Right lobe of liver (tissue), 6 donors: ENCODE measurements around the gene HNRNPA0. TPM values are rescaled to one million over a fixed set of nuclear protein-coding genes. Genes with fewer than 3 reads are reported as not detected.

Experiments used
- ATAC-seq, 4 donors: fragments of 200-7000 bp; cut with Tn5 transposase; one replicate each; pipeline ENCODE4 v1.9.1; 2020; ENCODE audit warnings: mild to moderate bottlenecking in 4 of 4, moderate library complexity in 4 of 4
- DNase-seq, 3 donors: peaks; one replicate each; pipeline ENCODE4 v3.0.0-alpha.2; 2020
- H3K27ac ChIP-seq, 3 donors: fragments of 200-600 bp; one replicate each; pipeline ENCODE4 v1.8.0; 2022
- H3K27me3 ChIP-seq, 2 donors: fragments of 200-600 bp; one replicate each; pipeline ENCODE4 v1.8.0; 2022
- H3K36me3 ChIP-seq, 4 donors: fragments of 200-600 bp; sonication (generic) in 1 of 4; one replicate each; pipeline versions ENCODE4 v1.5.1 to v1.8.0; 2017 to 2022; ENCODE audit warnings: control low read depth in 1 of 4
- H3K4me1 ChIP-seq, 4 donors: fragments of 200-600 bp; sonication (generic) in 1 of 4; one replicate each; pipeline versions ENCODE4 v1.5.1 to v1.8.0; 2017 to 2022; ENCODE audit warnings: control low read depth in 1 of 4
- H3K4me3 ChIP-seq, 3 donors: fragments of 200-600 bp; one replicate each; pipeline ENCODE4 v1.8.0; 2022
- H3K9me3 ChIP-seq, 4 donors: fragments of 200-600 bp; sonication (generic) in 1 of 4; one replicate each; pipeline versions ENCODE4 v1.5.1 to v1.8.0; 2017 to 2022; ENCODE audit warnings: control low read depth in 1 of 4
- POLR2A ChIP-seq: fragments of 450-650 bp; IDR thresholded peaks from one replicate; pipeline ENCODE4 v1.6.1; 2017; ENCODE audit warnings: antibody characterized with exemption, mild to moderate bottlenecking
- WGBS: methylation state at CpG from one replicate; pipeline ENCODE4 v1.1.6; 2018; ENCODE audit warnings: low coverage, low lambda C conversion rate; ENCODE audit not compliant: insufficient coverage; ENCODE audit errors: missing lambda C conversion rate; 5-methylcytosine and 5-hydroxymethylcytosine counted together
- intact Hi-C, 2 donors: fragments of 100-400 bp; cut with DNase I; formaldehyde crosslinking; loops; one replicate each; pipeline versions ENCODE4 v1.11.2 to v1.14.1; 2022
- total RNA-seq, 6 experiments: library from RNA; depleted of rRNA in 2 of 6; stranded (reverse); fragments of >200 nt in 2 of 6; fragmentation: NEBNext Ultra II Directional in 3 of 6; extraction: Animal tissue kit (Norgen Biotek cat#: 25700) in 3 of 6; gene quantifications; one replicate each; pipeline versions ENCODE4 v1.1.0 to v1.2.4, GENCODE V29; 2016 to 2023
- TF ChIP-seq, protein P1 (sequence below), 4 donors: fragments of 200-600 bp in 3 of 4; fragments of 450-650 bp in 1 of 4; IDR thresholded peaks; one replicate each; pipeline versions ENCODE4 v1.5.1 to v1.8.0; 2016 to 2022; ENCODE audit warnings: antibody characterized with exemption in 4 of 4, mild to moderate bottlenecking in 2 of 4
- donor health status: DM: no; HTN: yes; CAD: no.
- donor health status: DM: no; HTN: no; CAD: no.
- donor health status: DM: no; HTN: no; CAD: no.
- donor health status: DM: no; HTN: yes; CAD: no.
- donor health status: DM: no; HTN: yes; CAD: no.

HNRNPA0 gene
- total RNA-seq, 6 experiments from 2014 or later, result 3.6 to 9.8 (median 8.1) TPM

- TF ChIP-seq POLR2A, result no peak
- TF ChIP-seq, protein P1, sequence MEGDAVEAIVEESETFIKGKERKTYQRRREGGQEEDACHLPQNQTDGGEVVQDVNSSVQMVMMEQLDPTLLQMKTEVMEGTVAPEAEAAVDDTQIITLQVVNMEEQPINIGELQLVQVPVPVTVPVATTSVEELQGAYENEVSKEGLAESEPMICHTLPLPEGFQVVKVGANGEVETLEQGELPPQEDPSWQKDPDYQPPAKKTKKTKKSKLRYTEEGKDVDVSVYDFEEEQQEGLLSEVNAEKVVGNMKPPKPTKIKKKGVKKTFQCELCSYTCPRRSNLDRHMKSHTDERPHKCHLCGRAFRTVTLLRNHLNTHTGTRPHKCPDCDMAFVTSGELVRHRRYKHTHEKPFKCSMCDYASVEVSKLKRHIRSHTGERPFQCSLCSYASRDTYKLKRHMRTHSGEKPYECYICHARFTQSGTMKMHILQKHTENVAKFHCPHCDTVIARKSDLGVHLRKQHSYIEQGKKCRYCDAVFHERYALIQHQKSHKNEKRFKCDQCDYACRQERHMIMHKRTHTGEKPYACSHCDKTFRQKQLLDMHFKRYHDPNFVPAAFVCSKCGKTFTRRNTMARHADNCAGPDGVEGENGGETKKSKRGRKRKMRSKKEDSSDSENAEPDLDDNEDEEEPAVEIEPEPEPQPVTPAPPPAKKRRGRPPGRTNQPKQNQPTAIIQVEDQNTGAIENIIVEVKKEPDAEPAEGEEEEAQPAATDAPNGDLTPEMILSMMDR (IDR thresholded peaks at IDR 0.05), result no peak
- no peak overlapping the region for H3K27ac ChIP-seq
- ATAC-seq (no peak), DNase-seq (no peak)
- H3K9me3 ChIP-seq, result no peaks in the 10 kb centered on the region
- no peaks in the 10 kb centered on the region for H3K27me3 ChIP-seq
- intact Hi-C loops, result loop anchor here in 1 of 2 donors (5.0 kb wide), 1 partner anchor 63 kb away; no protein-coding TSS in a partner anchor
- H3K4me1 ChIP-seq, result peaks cover 0 to 46% (median 4%) of the 10 kb centered on the region in 4 donors
- H3K36me3 ChIP-seq, result no peaks in the 10 kb centered on the region
- H3K4me3 ChIP-seq, result no peak overlapping the region
Measured at GRCh38 chr5:137730336-137730735, 23.8 kb downstream of the HNRNPA0 start.

DNA sequence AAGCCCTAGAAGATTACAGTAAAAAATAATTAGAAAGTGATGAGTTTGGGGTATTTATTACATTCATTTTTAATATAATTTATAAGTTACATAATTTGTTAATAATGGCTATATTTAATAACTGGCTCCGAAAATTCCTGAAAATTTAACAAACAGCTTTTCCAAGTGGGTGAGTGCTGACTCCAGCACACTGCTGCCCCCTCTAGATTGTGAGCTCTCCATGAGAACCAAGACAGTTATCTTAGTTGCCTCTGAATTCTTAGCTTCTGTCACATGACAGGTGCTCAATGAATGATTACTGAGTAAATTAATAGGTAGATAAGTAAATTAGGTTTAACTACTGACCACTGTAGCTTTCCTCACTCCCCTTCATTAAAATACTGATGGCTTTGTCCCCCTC, 26.1 kb downstream of the HNRNPA0 start:
- Histone ChIP-seq H3K4me1 (peaks cover 0 to 39% (median 0%) of the 10 kb centered on the region in 4 donors), H3K27ac (no peak overlapping the region), H3K4me3 (no peak overlapping the region), H3K27me3 (no peaks in the 10 kb centered on the region), H3K36me3 (no peaks in the 10 kb centered on the region), H3K9me3 (no peaks in the 10 kb centered on the region)
- DNase-seq (no peak), ATAC-seq (no peak)
- intact Hi-C loops, result no loop called here
- TF ChIP-seq POLR2A, result no peak
- TF ChIP-seq, protein P1 (IDR thresholded peaks at IDR 0.05), result peak in 1 of 4 donors; percentile 7
- WGBS, result 100% methylated on average over 1 of the region's 1 CpG

DNA sequence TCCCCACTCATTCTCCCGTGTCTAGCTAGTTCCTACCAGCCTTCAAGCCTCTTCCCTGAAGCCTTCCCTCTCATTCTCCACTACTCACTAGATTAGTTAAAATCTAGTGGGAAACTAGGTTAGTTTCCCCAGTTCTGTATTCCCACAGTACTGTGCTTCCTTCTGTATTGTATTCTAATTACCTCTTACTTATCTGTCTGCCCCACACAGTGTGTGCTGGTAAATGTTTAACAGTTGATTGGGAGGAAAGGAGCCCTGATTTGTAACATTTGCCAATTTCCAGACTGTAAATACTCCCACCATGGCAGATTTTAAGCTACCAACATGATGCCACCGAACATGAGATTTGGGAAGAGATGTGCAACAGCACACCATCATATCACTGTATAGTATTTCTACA, 26.5 kb downstream of the HNRNPA0 start:
- H3K36me3 ChIP-seq, result no peaks in the 10 kb centered on the region
- DNase-seq, result no peak
- no peak overlapping the region for H3K27ac ChIP-seq
- TF ChIP-seq POLR2A, result no peak
- TF ChIP-seq, protein P1 (IDR thresholded peaks at IDR 0.05), result no peak
- WGBS, result 75% methylated on average over 2 of the region's 2 CpGs
- intact Hi-C loops, result no loop called here
- no peak for ATAC-seq
- H3K4me1 ChIP-seq, result peaks cover 0 to 34% (median 0%) of the 10 kb centered on the region in 4 donors
- H3K4me3 ChIP-seq, result no peak overlapping the region
- H3K27me3 ChIP-seq, result no peaks in the 10 kb centered on the region
- H3K9me3 ChIP-seq, result no peaks in the 10 kb centered on the region

DNA sequence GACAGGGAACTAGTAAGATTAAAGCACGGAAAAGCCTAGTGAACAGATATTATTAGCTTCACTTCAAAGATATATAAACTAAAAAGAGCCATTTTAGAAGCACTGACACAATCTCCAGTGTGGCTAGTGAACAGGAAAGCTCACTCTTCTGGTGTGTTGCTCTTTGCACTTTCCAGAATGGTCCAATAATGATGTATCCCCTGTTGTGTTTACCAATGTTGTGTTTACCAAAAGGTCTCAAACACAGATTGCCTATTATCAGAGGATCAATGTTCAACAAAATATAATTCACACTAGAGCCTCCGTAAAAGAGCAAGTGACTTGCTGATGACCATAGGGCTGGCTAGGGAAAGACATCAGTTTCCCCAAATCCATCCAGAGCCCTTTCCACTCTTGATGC, 29.9 kb downstream of the HNRNPA0 start:
- WGBS, result 15% methylated on average over 2 of the region's 2 CpGs
- intact Hi-C loops, result no loop called here
- TF ChIP-seq, protein P1 (IDR thresholded peaks at IDR 0.05), result no peak
- no peak for TF ChIP-seq POLR2A
- Histone ChIP-seq H3K4me3 (no peak overlapping the region), H3K9me3 (no peaks in the 10 kb centered on the region), H3K36me3 (no peaks in the 10 kb centered on the region), H3K27ac (peak overlapping the region in 2 of 3 donors; percentile 60 to 65), H3K27me3 (no peaks in the 10 kb centered on the region), H3K4me1 (peaks cover 0 to 21% (median 0%) of the 10 kb centered on the region in 4 donors)
- no peak for DNase-seq
- ATAC-seq, result peak; percentile 64 to 90 (median 86)

GRCh38 chr5:137718611-137719010, 35.6 kb downstream of the HNRNPA0 start:
- Histone ChIP-seq H3K4me3 (no peak overlapping the region), H3K4me1 (peaks cover 0 to 17% (median 0%) of the 10 kb centered on the region in 4 donors), H3K27me3 (no peaks in the 10 kb centered on the region), H3K9me3 (no peaks in the 10 kb centered on the region), H3K27ac (peak overlapping the region in 1 of 3 donors; percentile 6), H3K36me3 (no peaks in the 10 kb centered on the region)
- TF ChIP-seq, protein P1 (IDR thresholded peaks at IDR 0.05), result no peak
- TF ChIP-seq POLR2A, result no peak
- no peak for DNase-seq
- ATAC-seq, result no peak
- intact Hi-C loops, result no loop called here
